AG09319 (cell line): Measurements from ENCODE around the gene CD7.

Source experiments
- DNase-seq: peaks from one replicate; pipeline ENCODE4 v3.0.0-alpha.2; 2010; ENCODE audit warnings: low read depth; ENCODE audit errors: extremely low read depth
- TF ChIP-seq, protein P1 (sequence below): IDR thresholded peaks from 2 replicates; pipeline ENCODE4 v1.5.1; 2011; ENCODE audit warnings: low read depth, mild to moderate bottlenecking, inconsistent platforms, low read length, moderate library complexity

CD7 gene

DNA sequence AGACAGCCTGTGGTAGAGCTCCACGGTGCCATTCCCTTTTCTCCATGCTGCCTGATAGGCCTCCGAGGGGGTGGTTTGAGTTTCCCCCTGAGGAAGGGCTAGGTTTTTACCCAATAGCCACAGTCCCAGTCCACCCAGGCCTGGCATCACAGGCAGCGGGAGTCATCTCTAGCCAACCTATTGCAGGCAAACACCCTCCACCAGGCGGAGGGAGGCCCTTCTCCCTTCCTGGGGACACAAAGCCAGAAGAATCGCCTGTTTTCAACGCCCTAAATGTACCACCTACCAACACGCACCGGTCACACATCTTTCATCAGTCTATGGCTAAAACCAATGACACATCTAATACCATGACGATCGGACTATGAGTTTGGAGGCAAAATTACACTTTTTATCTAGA lies 51.3 kb downstream of the CD7 start:
- TF ChIP-seq, protein P1, sequence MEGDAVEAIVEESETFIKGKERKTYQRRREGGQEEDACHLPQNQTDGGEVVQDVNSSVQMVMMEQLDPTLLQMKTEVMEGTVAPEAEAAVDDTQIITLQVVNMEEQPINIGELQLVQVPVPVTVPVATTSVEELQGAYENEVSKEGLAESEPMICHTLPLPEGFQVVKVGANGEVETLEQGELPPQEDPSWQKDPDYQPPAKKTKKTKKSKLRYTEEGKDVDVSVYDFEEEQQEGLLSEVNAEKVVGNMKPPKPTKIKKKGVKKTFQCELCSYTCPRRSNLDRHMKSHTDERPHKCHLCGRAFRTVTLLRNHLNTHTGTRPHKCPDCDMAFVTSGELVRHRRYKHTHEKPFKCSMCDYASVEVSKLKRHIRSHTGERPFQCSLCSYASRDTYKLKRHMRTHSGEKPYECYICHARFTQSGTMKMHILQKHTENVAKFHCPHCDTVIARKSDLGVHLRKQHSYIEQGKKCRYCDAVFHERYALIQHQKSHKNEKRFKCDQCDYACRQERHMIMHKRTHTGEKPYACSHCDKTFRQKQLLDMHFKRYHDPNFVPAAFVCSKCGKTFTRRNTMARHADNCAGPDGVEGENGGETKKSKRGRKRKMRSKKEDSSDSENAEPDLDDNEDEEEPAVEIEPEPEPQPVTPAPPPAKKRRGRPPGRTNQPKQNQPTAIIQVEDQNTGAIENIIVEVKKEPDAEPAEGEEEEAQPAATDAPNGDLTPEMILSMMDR = no peak
- no peak for DNase-seq
